Endothelial cell of umbilical vein (primary cell): ENCODE results near the gene AGAP5. TPM values are rescaled to one million over a fixed set of nuclear protein-coding genes. Genes with fewer than 3 reads are reported as not detected.

Source experiments
- BruUV-seq: library from RNA; stranded (reverse); fragments of 400-500 nt; replicated peaks from 2 replicates; lab custom pipeline; 2021; lab: Mats Ljungman, UMichigan
- CTCF ChIA-PET: fragments of 300-600, 350-600 bp; sonication (Branson Sonifier 250); formaldehyde crosslinking; loops from one replicate; lab custom pipeline; 2021; ENCODE audit warnings: antibody characterized with exemption, inconsistent platforms; lab: Charles Lee
- POLR2A ChIA-PET: fragments of 300-600, 350-600 bp; sonication (Branson Sonifier 250); formaldehyde crosslinking; loops from one replicate; lab custom pipeline; 2021; ENCODE audit warnings: antibody characterized with exemption, inconsistent platforms; lab: Charles Lee
- DNase-seq: peaks from one replicate; pipeline ENCODE4 v3.0.0-alpha.2; 2011; ENCODE audit warnings: low read depth, low spot score
- FAIRE-seq: peaks from 2 replicates; lab custom pipeline; 2011; peaks lifted over from hg19 to GRCh38; lab: Jason Lieb, UNC
- H2AFZ ChIP-seq: 2 replicates; pipeline ENCODE4 v1.6.0; 2012; ENCODE audit warnings: low read depth, low read length, control low read depth, inconsistent platforms
- H3K27ac ChIP-seq: 2 replicates; pipeline ENCODE4 v1.5.1; 2011; ENCODE audit warnings: low read depth, mild to moderate bottlenecking, control low read depth, low read length, moderate library complexity; ENCODE audit not compliant: insufficient read depth
- H3K27me3 ChIP-seq, 2 experiments: 2 replicates each; pipeline versions ENCODE4 v1.6.0 to v1.6.1; 2011; ENCODE audit warnings: low read length in 2 of 2, mixed read lengths in 1 of 2; ENCODE audit not compliant: control insufficient read depth in 2 of 2, insufficient read depth in 2 of 2
- H3K36me3 ChIP-seq, 2 experiments: 2 replicates in 1 of 2; 3 replicates in 1 of 2; pipeline ENCODE4 v1.5.1; 2011; ENCODE audit warnings: low read length in 2 of 2, mild to moderate bottlenecking in 1 of 2, moderate library complexity in 1 of 2; ENCODE audit not compliant: control insufficient read depth in 2 of 2, insufficient read depth in 2 of 2; ENCODE audit errors: extremely low read depth in 1 of 2
- H3K4me1 ChIP-seq: 3 replicates; pipeline ENCODE4 v1.5.1; 2011; ENCODE audit warnings: mild to moderate bottlenecking, low read length; ENCODE audit not compliant: control insufficient read depth, insufficient read depth; ENCODE audit errors: extremely low read depth
- H3K4me2 ChIP-seq: 2 replicates; pipeline ENCODE4 v1.6.1; 2011; ENCODE audit warnings: low read length, control low read depth, mixed read lengths; ENCODE audit not compliant: insufficient read depth
- H3K4me3 ChIP-seq, 3 experiments: fragments of 200-600 bp in 1 of 3; sonication (generic), shearing (Covaris generic) in 1 of 3; replicated peaks in 1 of 3; 2 replicates each; pipeline ENCODE4 v1.5.1; 2011 to 2016; ENCODE audit warnings: control low read depth in 3 of 3, low read length in 3 of 3, mild to moderate bottlenecking in 2 of 3, inconsistent platforms in 1 of 3, low read depth in 1 of 3, moderate library complexity in 1 of 3; ENCODE audit not compliant: insufficient read depth in 1 of 3
- H3K79me2 ChIP-seq: 2 replicates; pipeline ENCODE4 v1.6.0; 2012; ENCODE audit warnings: low read length, inconsistent platforms; ENCODE audit not compliant: control insufficient read depth, insufficient read depth
- H3K9ac ChIP-seq: replicated peaks from 2 replicates; pipeline ENCODE3; 2011; ENCODE audit warnings: low read length, control low read depth; ENCODE audit not compliant: insufficient read depth; ENCODE audit errors: extremely low read depth
- H3K9me1 ChIP-seq: replicated peaks from 3 replicates; pipeline ENCODE4 v1.6.0; 2011; ENCODE audit warnings: mild to moderate bottlenecking, low read length; ENCODE audit not compliant: control insufficient read depth, insufficient read depth; ENCODE audit errors: extremely low read depth
- H3K9me3 ChIP-seq: replicated peaks from 2 replicates; pipeline ENCODE4 v1.5.1; 2012; ENCODE audit warnings: low read length, inconsistent platforms; ENCODE audit not compliant: control insufficient read depth, insufficient read depth
- H4K20me1 ChIP-seq: replicated peaks from 2 replicates; pipeline ENCODE3; 2011; ENCODE audit warnings: mild to moderate bottlenecking, low read length; ENCODE audit not compliant: control insufficient read depth, insufficient read depth; ENCODE audit errors: extremely low read depth
- CTCF ChIP-seq, 2 donors: IDR thresholded peaks; 1 replicate in 1 of 2; 2 replicates in 1 of 2; pipeline ENCODE4 v1.5.1; 2011; ENCODE audit warnings: low read length in 2 of 2, mild to moderate bottlenecking in 2 of 2, moderate library complexity in 2 of 2, control low read depth in 1 of 2, inconsistent platforms in 1 of 2, low read depth in 1 of 2; ENCODE audit not compliant: insufficient read depth in 1 of 2; ENCODE audit errors: extremely low read depth in 1 of 2
- EZH2 ChIP-seq: IDR thresholded peaks from 2 replicates; pipeline ENCODE4 v1.6.1; 2012; ENCODE audit warnings: borderline replicate concordance, low read depth, mild to moderate bottlenecking, moderate library complexity, low read length, inconsistent platforms; ENCODE audit not compliant: severe bottlenecking
- FOS ChIP-seq: IDR thresholded peaks from 2 replicates; pipeline ENCODE4 v1.6.1; 2011; ENCODE audit warnings: mild to moderate bottlenecking, low read length, moderate library complexity, borderline replicate concordance; ENCODE audit not compliant: insufficient read depth
- GATA2 ChIP-seq: IDR thresholded peaks from 2 replicates; pipeline ENCODE4 v1.7.0; 2011; ENCODE audit warnings: low read depth, mild to moderate bottlenecking, moderate library complexity, mixed read lengths, low read length; ENCODE audit not compliant: insufficient read length, insufficient read depth
- JUN ChIP-seq: IDR thresholded peaks from 2 replicates; pipeline ENCODE4 v1.6.1; 2011; ENCODE audit warnings: borderline replicate concordance, low read depth; ENCODE audit not compliant: insufficient read length, insufficient read depth
- MAX ChIP-seq: IDR thresholded peaks from 2 replicates; pipeline ENCODE4 v1.6.1; 2011; ENCODE audit not compliant: insufficient read depth, insufficient read length
- MYC ChIP-seq: IDR thresholded peaks from one replicate; pipeline ENCODE4 v1.6.1; 2011; ENCODE audit warnings: mild to moderate bottlenecking, low read depth, low read length
- POLR2A ChIP-seq: IDR thresholded peaks from 2 replicates; pipeline ENCODE4 v1.6.1; 2012; ENCODE audit warnings: low read depth, mild to moderate bottlenecking, control low read depth, low read length
- POLR2AphosphoS5 ChIP-seq: IDR thresholded peaks from 2 replicates; pipeline ENCODE4 v1.6.1; 2012; ENCODE audit warnings: low read depth, mild to moderate bottlenecking, control low read depth, low read length, moderate library complexity; ENCODE audit not compliant: insufficient read depth
- dilution Hi-C: fragments of 300-500 bp; cut with MboI; formaldehyde crosslinking; loops from one replicate; pipeline ENCODE4 v1.15.0; 2019; ENCODE audit warnings: low sequenced_read_pairs; ENCODE audit not compliant: extremely low pct_ligation_motif_present
- intact Hi-C: fragments of 100-400 bp; cut with micrococcal nuclease; formaldehyde crosslinking; loops from one replicate; pipeline ENCODE4 v1.10.0; 2022
- polyA plus RNA-seq, 4 experiments: library from polyadenylated mRNA; depleted of rRNA in 3 of 4; stranded (reverse) in 3 of 4; unstranded in 1 of 4; fragments of >200 nt; gene quantifications; 2 replicates each; pipeline versions ENCODE4 v1.2.1 to v1.2.3, GENCODE V29; 2011 to 2012; ENCODE audit warnings: missing spikeins in 1 of 4
- total RNA-seq: library from RNA; stranded (reverse); gene quantifications from 2 replicates; pipeline ENCODE4 v1.2.3, GENCODE V29; 2021

Gene AGAP5
- total and polyA plus RNA-seq, 2 donors (not counting 3 experiments of a cell fraction or from before 2014, with no cell fraction given), result 4.4 to 7.7 TPM

GRCh38 chr10:73653701-73654100, 44.2 kb downstream of the AGAP5 start:
- TF ChIP-seq FOS (no peak), MAX (no peak), CTCF (IDR thresholded peaks at IDR 0.05; ENCODE audit: extremely low read depth in 1 of 2, insufficient read depth in 1 of 2, low read depth in 1 of 2, low read length in 2 of 2) (no peak), GATA2 (no peak), POLR2AphosphoS5 (no peak), POLR2A (no peak), MYC (no peak), EZH2 (no peak), JUN (no peak)
- dilution Hi-C loops, result no loop called here
- Histone ChIP-seq H3K4me2 (no peak overlapping the region), H3K9me3 (no peaks in the 10 kb centered on the region), H3K27me3 (peaks cover 0 to 8% of the 10 kb centered on the region in 2 experiments), H2AFZ (no peak overlapping the region), H3K9ac (no peak overlapping the region), H4K20me1 (no peaks in the 10 kb centered on the region), H3K4me3 (no peak overlapping the region), H3K79me2 (no peaks in the 10 kb centered on the region), H3K4me1 (no peaks in the 10 kb centered on the region), H3K36me3 (no peaks in the 10 kb centered on the region), H3K9me1 (no peaks in the 10 kb centered on the region), H3K27ac (no peak overlapping the region)
- POLR2A ChIA-PET, result no interaction called here
- DNase-seq, result no peak
- BruUV-seq, result no TSS peak
- CTCF ChIA-PET, result interaction anchor here (0.7 to 1.1 kb wide), 2 partner anchors 112 to 226 kb away, joined by 3 to 5 read pairs; no protein-coding TSS in a partner anchor
- no peak for FAIRE-seq
- intact Hi-C loops, result no loop called here
